ENCODE results near the gene ZNF418. TPM values are rescaled to one million over a fixed set of nuclear protein-coding genes. Genes with fewer than 3 reads are reported as not detected.
"Not testable (repeated sequence)": the region's sequence is repeated elsewhere in the genome, so short reads cannot be mapped to it uniquely, and the experiment has no call there.

ZNF418 gene
- total RNA-seq: 5.2 TPM
- long read RNA-seq, partial matches to known transcripts: 0 of 6 reads
- long read RNA-seq, other reads (novel, unspliced or antisense): 6 of 6 reads

- DNase-seq (ENCODE audit: low spot score): no peak
Measured at GRCh38 chr19:57934820-57935665, at the start of gene ZNF418. ZNF418 (minus strand) TSS chr19:57935402; CDS start chr19:57933822, 1,580 bp downstream.

GRCh38 chr19:57978586-57979289 is 43.5 kb upstream of the ZNF418 start:
- no peak for DNase-seq (ENCODE audit: low spot score)

GRCh38 chr19:57974434-57974833 is 39.2 kb upstream of the ZNF418 start, which contains the start of gene C19orf18:
C19orf18 (minus strand) TSS chr19:57974534; CDS start chr19:57974432, 102 bp downstream.
- no peak for DNase-seq (ENCODE audit: low spot score)

GRCh38 chr19:57964761-57965160 is 29.6 kb upstream of the ZNF418 start:
- no peak for DNase-seq (ENCODE audit: low spot score)

GRCh38 chr19:57961785-57962184 is 26.6 kb upstream of the ZNF418 start:
- no peak for DNase-seq (ENCODE audit: low spot score)

GRCh38 chr19:57954996-57955395 is 19.8 kb upstream of the ZNF418 start:
- peak; percentile 65 for DNase-seq (ENCODE audit: low spot score)

- no peak for DNase-seq (ENCODE audit: low spot score)
Measured at GRCh38 chr19:57949702-57950101, 14.5 kb upstream of the ZNF418 start.

- DNase-seq (ENCODE audit: low spot score): no peak
Measured at GRCh38 chr19:57949296-57949695, 14.1 kb upstream of the ZNF418 start.

- DNase-seq (ENCODE audit: low spot score): peak; percentile 96
Measured at GRCh38 chr19:57947419-57948134, 12.4 kb upstream of the ZNF418 start, which contains the start of gene ZNF256. ZNF256 (minus strand) TSS chr19:57947706; CDS start chr19:57947474, 232 bp downstream.

GRCh38 chr19:57947088-57947418 is 11.9 kb upstream of the ZNF418 start:
- no peak for DNase-seq (ENCODE audit: low spot score)

- no peak for DNase-seq (ENCODE audit: low spot score)
Measured at GRCh38 chr19:57946316-57946715, 11.1 kb upstream of the ZNF418 start.

- no peak for DNase-seq (ENCODE audit: low spot score)
Measured at GRCh38 chr19:57941593-57941992, 6.4 kb upstream of the ZNF418 start.

- no peak for DNase-seq (ENCODE audit: low spot score)
Measured at GRCh38 chr19:57935731-57936130, 529 bp upstream of the ZNF418 start.

- DNase-seq (ENCODE audit: low spot score): no peak
Measured at GRCh38 chr19:57927587-57927986, 7.6 kb downstream of the ZNF418 start.

- not testable (repeated sequence) for DNase-seq (ENCODE audit: low spot score)
Measured at GRCh38 chr19:57916168-57916995, 18.8 kb downstream of the ZNF418 start, which contains the start of gene ZNF417. ZNF417 (minus strand) TSS chr19:57916592; CDS start chr19:57916411, 181 bp downstream.

- no peak for DNase-seq (ENCODE audit: low spot score)
Measured at GRCh38 chr19:57914531-57914930, 20.7 kb downstream of the ZNF418 start.

GRCh38 chr19:57907394-57907793 is 27.8 kb downstream of the ZNF418 start:
- DNase-seq (ENCODE audit: low spot score): no peak

- no peak for DNase-seq (ENCODE audit: low spot score)
Measured at GRCh38 chr19:57905258-57905657, 29.9 kb downstream of the ZNF418 start.

GRCh38 chr19:57903618-57904184 is 31.5 kb downstream of the ZNF418 start:
- no peak for DNase-seq (ENCODE audit: low spot score)

- no peak for DNase-seq (ENCODE audit: low spot score)
Measured at GRCh38 chr19:57900311-57900710, 34.9 kb downstream of the ZNF418 start.
